GM18867 (cell line): Measurements from ENCODE around the gene ARHGEF19.

Experiments
- ATAC-seq: cut with Tn5 transposase; IDR thresholded peaks from one replicate; pipeline ENCODE4 v1.9.1; 2021; ENCODE audit warnings: mild to moderate bottlenecking, moderate library complexity; ENCODE audit not compliant: unreplicated experiment

The ARHGEF19 gene

GRCh38 chr1:16183765-16184556 lies 28.5 kb downstream of the ARHGEF19 start:
- ATAC-seq, result no peak

GRCh38 chr1:16183179-16183578 lies 29.3 kb downstream of the ARHGEF19 start:
- no peak for ATAC-seq

GRCh38 chr1:16181887-16182719 lies 30.3 kb downstream of the ARHGEF19 start:
- no peak for ATAC-seq

GRCh38 chr1:16180291-16180824 lies 32.1 kb downstream of the ARHGEF19 start:
- no peak for ATAC-seq

- ATAC-seq, result no peak
Observed at GRCh38 chr1:16178596-16179497, 33.6 kb downstream of the ARHGEF19 start.

GRCh38 chr1:16177306-16177705 lies 35.1 kb downstream of the ARHGEF19 start:
- ATAC-seq, result no peak

GRCh38 chr1:16176653-16177052 lies 35.8 kb downstream of the ARHGEF19 start:
- no peak for ATAC-seq

- no peak for ATAC-seq
Observed at GRCh38 chr1:16175610-16176553, 36.6 kb downstream of the ARHGEF19 start.

- ATAC-seq, result no peak
Observed at GRCh38 chr1:16174886-16175598, 37.4 kb downstream of the ARHGEF19 start.

GRCh38 chr1:16174261-16174868 lies 38.1 kb downstream of the ARHGEF19 start:
- ATAC-seq, result no peak

- no peak for ATAC-seq
Observed at GRCh38 chr1:16173447-16174260, 38.8 kb downstream of the ARHGEF19 start.

- ATAC-seq, result no peak
Observed at GRCh38 chr1:16172964-16173446, 39.4 kb downstream of the ARHGEF19 start.

GRCh38 chr1:16172218-16172830 lies 40.1 kb downstream of the ARHGEF19 start:
- no peak for ATAC-seq

GRCh38 chr1:16171314-16172151 lies 40.9 kb downstream of the ARHGEF19 start:
- no peak for ATAC-seq

GRCh38 chr1:16170283-16170673 lies 42.2 kb downstream of the ARHGEF19 start:
- no peak for ATAC-seq

- no peak for ATAC-seq
Observed at GRCh38 chr1:16168622-16169360, 43.7 kb downstream of the ARHGEF19 start.
